BE2C (cell line): ENCODE data around the gene CABLES1.

Experiments
- DNase-seq: peaks from one replicate; pipeline ENCODE4 v3.0.0-alpha.2; 2020
- H3K27me3 ChIP-seq: fragments of 250-450 bp; sonication (Bioruptor Pico); 2 replicates; pipeline ENCODE4 v1.5.1; 2020; ENCODE audit warnings: mild to moderate bottlenecking
- H3K36me3 ChIP-seq: fragments of 250-450 bp; sonication (Bioruptor Pico); 2 replicates; pipeline ENCODE4 v1.5.1; 2020; ENCODE audit warnings: mild to moderate bottlenecking
- H3K4me1 ChIP-seq: fragments of 250-450 bp; sonication (Bioruptor Pico); 2 replicates; pipeline ENCODE4 v1.5.1; 2020
- H3K4me3 ChIP-seq: 2 replicates; pipeline ENCODE4 v1.5.1; 2011; ENCODE audit warnings: low read depth, low read length
- H3K9me3 ChIP-seq: fragments of 250-450 bp; sonication (Bioruptor Pico); 2 replicates; pipeline ENCODE4 v1.5.1; 2020
- TF ChIP-seq, protein P1 (sequence below): IDR thresholded peaks from 2 replicates; pipeline ENCODE4 v1.5.1; 2012; ENCODE audit warnings: mild to moderate bottlenecking, low read depth, low read length

Gene CABLES1

DNA sequence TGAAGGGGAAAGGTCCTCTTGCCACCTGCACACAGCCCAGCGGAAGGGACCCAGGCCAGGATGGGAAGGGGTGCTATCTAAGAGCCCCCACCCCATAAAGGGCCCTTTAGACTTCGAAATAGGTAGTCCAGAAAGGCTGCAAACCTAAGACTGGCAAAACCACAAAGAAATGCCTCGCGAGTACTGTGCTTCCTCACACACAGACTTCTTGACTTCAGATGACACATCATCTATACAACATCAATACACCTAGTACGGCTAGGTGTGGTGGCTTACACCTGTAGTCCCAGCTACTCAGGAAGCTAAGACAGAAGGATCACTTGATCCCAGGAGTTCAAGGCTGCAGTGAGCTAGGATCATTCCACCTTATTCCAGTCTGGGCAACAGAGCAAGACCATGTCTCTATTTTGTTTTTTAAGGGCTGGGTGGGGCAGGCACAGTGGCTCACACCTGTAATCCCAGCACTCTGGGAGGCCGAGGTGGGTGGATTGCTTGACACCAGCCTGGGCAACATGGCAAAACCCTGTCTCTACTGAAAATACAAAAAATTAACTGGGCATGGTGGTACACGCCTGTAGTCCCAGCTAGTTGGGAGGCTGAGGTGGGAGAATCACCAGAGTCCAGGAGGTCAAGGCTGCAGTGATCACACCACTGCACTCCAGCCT is 125.8 kb downstream of the CABLES1 start:
- Histone ChIP-seq H3K9me3 (no peaks in the 10 kb centered on the region), H3K4me3 (no peak overlapping the region), H3K36me3 (no peaks in the 10 kb centered on the region), H3K27me3 (no peaks in the 10 kb centered on the region), H3K4me1 (peaks cover 9% of the 10 kb centered on the region; the same call in 1 of the 2 replicates)
- DNase-seq = no peak
- TF ChIP-seq, protein P1, sequence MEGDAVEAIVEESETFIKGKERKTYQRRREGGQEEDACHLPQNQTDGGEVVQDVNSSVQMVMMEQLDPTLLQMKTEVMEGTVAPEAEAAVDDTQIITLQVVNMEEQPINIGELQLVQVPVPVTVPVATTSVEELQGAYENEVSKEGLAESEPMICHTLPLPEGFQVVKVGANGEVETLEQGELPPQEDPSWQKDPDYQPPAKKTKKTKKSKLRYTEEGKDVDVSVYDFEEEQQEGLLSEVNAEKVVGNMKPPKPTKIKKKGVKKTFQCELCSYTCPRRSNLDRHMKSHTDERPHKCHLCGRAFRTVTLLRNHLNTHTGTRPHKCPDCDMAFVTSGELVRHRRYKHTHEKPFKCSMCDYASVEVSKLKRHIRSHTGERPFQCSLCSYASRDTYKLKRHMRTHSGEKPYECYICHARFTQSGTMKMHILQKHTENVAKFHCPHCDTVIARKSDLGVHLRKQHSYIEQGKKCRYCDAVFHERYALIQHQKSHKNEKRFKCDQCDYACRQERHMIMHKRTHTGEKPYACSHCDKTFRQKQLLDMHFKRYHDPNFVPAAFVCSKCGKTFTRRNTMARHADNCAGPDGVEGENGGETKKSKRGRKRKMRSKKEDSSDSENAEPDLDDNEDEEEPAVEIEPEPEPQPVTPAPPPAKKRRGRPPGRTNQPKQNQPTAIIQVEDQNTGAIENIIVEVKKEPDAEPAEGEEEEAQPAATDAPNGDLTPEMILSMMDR = no peak

DNA sequence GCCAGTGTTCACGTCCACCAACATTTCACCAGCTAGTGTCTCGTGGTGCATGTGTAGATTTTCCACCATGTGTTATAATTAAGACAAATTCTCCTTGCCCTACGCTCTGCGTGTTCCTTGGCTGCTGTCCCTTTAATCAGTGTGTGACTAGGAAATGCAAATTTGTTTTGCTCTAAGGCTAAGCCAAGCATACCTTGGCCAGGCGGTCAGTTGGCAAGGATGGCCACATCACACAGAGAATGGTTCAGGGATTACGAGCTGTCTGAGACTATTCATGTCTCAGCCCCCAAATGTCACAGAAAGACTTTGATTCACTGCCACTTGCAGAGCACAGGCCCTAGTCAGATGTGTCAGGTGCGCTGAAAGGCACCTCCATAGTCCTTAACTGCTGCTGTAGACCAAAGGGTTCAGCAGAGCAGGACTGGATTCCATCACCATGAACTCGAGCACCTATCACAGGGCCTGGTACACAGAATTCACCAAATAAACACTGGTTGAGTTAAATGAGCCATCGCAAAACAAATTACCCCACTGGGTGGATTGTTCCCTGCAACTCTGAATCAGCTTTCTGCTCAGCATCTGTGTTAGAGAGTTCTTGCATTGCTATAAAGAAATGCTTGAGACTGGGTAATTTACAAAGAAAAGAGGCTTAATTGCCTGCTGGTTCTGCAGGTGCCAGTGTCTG is 128.4 kb downstream of the CABLES1 start:
- TF ChIP-seq, protein P1 = no peak
- no peak overlapping the region for H3K4me3 ChIP-seq
- no peaks in the 10 kb centered on the region for H3K36me3 ChIP-seq
- no peak for DNase-seq
- peaks cover 9% of the 10 kb centered on the region; the same call in 1 of the 2 replicates for H3K4me1 ChIP-seq
- H3K27me3 ChIP-seq = no peaks in the 10 kb centered on the region
- H3K9me3 ChIP-seq = no peaks in the 10 kb centered on the region

DNA sequence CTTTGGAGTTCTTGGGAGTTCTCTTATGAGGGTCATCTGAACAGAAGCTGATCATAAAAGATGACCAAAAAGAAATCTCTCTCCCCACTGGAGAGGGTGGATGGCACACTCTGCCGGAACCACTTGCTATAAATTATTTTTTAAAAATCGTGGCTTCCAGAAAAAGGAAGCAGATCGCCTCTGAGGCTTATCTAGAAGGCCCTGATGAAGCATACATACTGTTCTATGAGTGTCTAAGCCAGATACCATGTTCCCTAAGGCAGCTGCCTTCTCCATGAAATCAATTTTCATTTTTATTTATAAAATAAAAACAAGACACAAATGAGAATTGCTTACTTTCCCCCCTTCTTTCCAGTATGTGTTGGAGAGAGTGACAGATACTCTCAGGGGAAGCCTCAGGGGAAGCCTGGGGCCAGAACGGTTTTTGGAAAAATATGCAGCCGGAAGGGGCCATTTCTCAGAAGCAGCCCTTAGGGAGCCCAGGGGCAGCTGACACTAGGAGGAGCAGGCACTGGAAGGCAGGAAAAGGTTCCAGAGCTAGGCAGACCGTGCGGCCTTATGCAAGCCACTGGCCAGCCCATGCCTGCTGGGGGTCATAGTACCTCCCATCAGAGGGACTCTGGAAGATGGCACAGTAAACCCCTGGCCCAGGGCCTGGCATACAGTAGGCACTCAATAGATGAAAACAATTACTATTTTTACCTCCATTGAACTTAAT is 130.6 kb downstream of the CABLES1 start:
- H3K4me1 ChIP-seq = no peaks in the 10 kb centered on the region
- H3K36me3 ChIP-seq = no peaks in the 10 kb centered on the region
- no peak for DNase-seq
- no peaks in the 10 kb centered on the region for H3K27me3 ChIP-seq
- H3K9me3 ChIP-seq = no peaks in the 10 kb centered on the region
- no peak overlapping the region for H3K4me3 ChIP-seq
- TF ChIP-seq, protein P1 = no peak

DNA sequence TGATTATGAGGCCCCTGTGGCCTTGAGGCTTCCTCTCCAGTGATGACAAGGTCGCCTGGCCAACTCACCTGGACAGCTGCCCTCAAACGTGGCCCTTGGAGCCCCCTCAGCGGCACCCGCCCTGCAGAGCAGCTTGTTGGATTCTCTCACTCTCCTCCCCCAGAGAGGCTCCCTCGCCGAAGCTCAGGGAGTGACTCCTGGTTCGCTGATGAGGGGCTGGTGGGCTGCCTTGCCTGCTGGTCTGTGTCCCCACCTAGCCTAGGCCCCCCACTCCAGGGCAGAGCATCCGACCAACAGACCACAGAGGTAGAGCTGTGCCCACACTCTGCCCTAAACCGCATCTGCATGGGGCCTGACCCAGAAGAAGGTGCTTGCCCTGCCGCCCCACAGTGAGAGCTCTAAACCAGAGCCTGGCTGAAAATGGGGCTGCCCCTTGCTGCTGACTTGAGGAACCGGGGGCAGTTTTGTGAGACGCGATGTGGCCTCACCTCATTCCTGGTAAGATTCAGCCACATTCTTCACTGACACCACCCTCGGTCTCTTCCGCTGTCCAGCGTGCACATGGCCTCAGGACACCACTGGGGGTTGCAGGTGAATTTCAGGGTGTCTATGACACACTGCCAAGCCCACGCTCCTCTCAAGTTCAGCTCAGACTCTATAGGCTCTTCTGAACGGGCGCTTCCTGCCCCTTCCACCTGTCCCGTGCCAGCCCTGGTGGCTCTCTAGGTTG is 131.6 kb downstream of the CABLES1 start:
- Histone ChIP-seq H3K4me3 (no peak overlapping the region), H3K27me3 (no peaks in the 10 kb centered on the region), H3K9me3 (no peaks in the 10 kb centered on the region), H3K4me1 (no peaks in the 10 kb centered on the region), H3K36me3 (no peaks in the 10 kb centered on the region)
- DNase-seq = no peak
- TF ChIP-seq, protein P1 = no peak

DNA sequence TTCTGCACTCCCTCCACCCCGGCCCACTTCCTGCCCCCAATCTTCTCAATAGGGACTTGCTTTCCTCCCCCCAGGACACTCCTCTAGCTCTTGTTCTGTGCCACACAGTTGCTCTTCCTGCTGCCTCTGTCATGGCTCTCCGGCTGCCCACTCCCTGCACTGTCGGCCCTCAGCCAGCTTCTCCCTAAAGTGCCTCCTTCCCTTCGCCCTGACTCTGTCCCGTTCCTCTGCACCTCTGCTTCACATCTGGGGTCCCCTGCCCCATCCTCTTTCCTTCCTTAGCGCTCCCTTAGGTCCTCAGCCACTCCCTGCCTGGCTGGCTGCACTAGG is 132.1 kb downstream of the CABLES1 start:
- Histone ChIP-seq H3K27me3 (no peaks in the 10 kb centered on the region), H3K9me3 (no peaks in the 10 kb centered on the region), H3K4me3 (no peak overlapping the region), H3K4me1 (no peaks in the 10 kb centered on the region), H3K36me3 (no peaks in the 10 kb centered on the region)
- no peak for DNase-seq
- TF ChIP-seq, protein P1 = no peak
